H9 (cell line): ENCODE data around the gene C1QA. TPM values are rescaled to one million over a fixed set of nuclear protein-coding genes. Genes with fewer than 3 reads are reported as not detected.

Experiments used
- DNase-seq: peaks from one replicate; pipeline ENCODE4 v3.0.0-alpha.2; 2017
- H2AFZ ChIP-seq: one replicate; pipeline ENCODE4 v1.6.1; 2013; ENCODE audit warnings: mild to moderate bottlenecking, low read length, control low read depth, moderate library complexity
- H2AK5ac ChIP-seq: 2 replicates; pipeline ENCODE4 v1.6.1; 2013; ENCODE audit warnings: low read length, control low read depth, mixed read lengths; ENCODE audit not compliant: insufficient read length
- H2BK120ac ChIP-seq: one replicate; pipeline ENCODE4 v1.6.1; 2013; ENCODE audit warnings: low read depth, mild to moderate bottlenecking, low read length, control low read depth, inconsistent platforms; ENCODE audit not compliant: poor library complexity, severe bottlenecking
- H2BK12ac ChIP-seq: 2 replicates; pipeline ENCODE4 v1.6.1; 2013; ENCODE audit warnings: low read length, control low read depth, mixed read lengths, low read depth; ENCODE audit not compliant: insufficient read length
- H2BK15ac ChIP-seq: 2 replicates; pipeline ENCODE4 v1.6.1; 2013; ENCODE audit warnings: low read depth, low read length, control low read depth
- H2BK20ac ChIP-seq: one replicate; pipeline ENCODE4 v1.6.1; 2013; ENCODE audit warnings: low read depth, mild to moderate bottlenecking, low read length, control low read depth, inconsistent platforms; ENCODE audit not compliant: poor library complexity, severe bottlenecking
- H2BK5ac ChIP-seq: 2 replicates; pipeline ENCODE4 v1.6.1; 2013; ENCODE audit warnings: low read length, control low read depth, mixed read lengths; ENCODE audit not compliant: insufficient read length
- H3K14ac ChIP-seq: 2 replicates; pipeline ENCODE4 v1.6.1; 2013; ENCODE audit warnings: low read length, control low read depth; ENCODE audit not compliant: insufficient read depth
- H3K18ac ChIP-seq: 2 replicates; pipeline ENCODE4 v1.6.1; 2013; ENCODE audit warnings: low read depth, mild to moderate bottlenecking, mixed read lengths, low read length, control low read depth; ENCODE audit not compliant: insufficient read length
- H3K23ac ChIP-seq: 2 replicates; pipeline ENCODE4 v1.6.1; 2013; ENCODE audit warnings: low read length, control low read depth, mixed read lengths, low read depth; ENCODE audit not compliant: insufficient read length
- H3K23me2 ChIP-seq: 2 replicates; pipeline ENCODE4 v1.6.1; 2013; ENCODE audit warnings: low read depth, mild to moderate bottlenecking, mixed read lengths, low read length, control low read depth; ENCODE audit not compliant: insufficient read length, poor library complexity, severe bottlenecking
- H3K27ac ChIP-seq: 2 replicates; pipeline ENCODE4 v1.5.1; 2013; ENCODE audit warnings: low read length, control low read depth, mixed read lengths, low read depth; ENCODE audit not compliant: insufficient read length
- H3K27me3 ChIP-seq: 2 replicates; pipeline ENCODE4 v1.6.1; 2013; ENCODE audit warnings: low read length, control low read depth, inconsistent platforms; ENCODE audit not compliant: insufficient read depth
- H3K4ac ChIP-seq: 2 replicates; pipeline ENCODE4 v1.6.1; 2013; ENCODE audit warnings: low read depth, mild to moderate bottlenecking, control low read depth, inconsistent platforms, low read length, moderate library complexity
- H3K4me1 ChIP-seq: 2 replicates; pipeline ENCODE4 v1.6.1; 2013; ENCODE audit warnings: low read length, control low read depth, inconsistent platforms; ENCODE audit not compliant: insufficient read depth
- H3K4me2 ChIP-seq: 2 replicates; pipeline ENCODE4 v1.6.1; 2013; ENCODE audit warnings: low read length, control low read depth, mixed read lengths; ENCODE audit not compliant: insufficient read length, insufficient read depth
- H3K56ac ChIP-seq: 2 replicates; pipeline ENCODE4 v1.6.1; 2013; ENCODE audit warnings: low read depth, mild to moderate bottlenecking, mixed read lengths, low read length, control low read depth; ENCODE audit not compliant: insufficient read length
- H3K79me1 ChIP-seq: 2 replicates; pipeline ENCODE4 v1.6.1; 2013; ENCODE audit warnings: low read depth, mild to moderate bottlenecking, moderate library complexity, low read length, control low read depth, inconsistent platforms; ENCODE audit not compliant: insufficient read depth, poor library complexity, severe bottlenecking
- H3K79me2 ChIP-seq: 2 replicates; pipeline ENCODE4 v1.6.1; 2013; ENCODE audit warnings: low read length, control low read depth, inconsistent platforms; ENCODE audit not compliant: insufficient read depth
- H3K9ac ChIP-seq: 2 replicates; pipeline ENCODE4 v1.6.1; 2013; ENCODE audit warnings: low read length, control low read depth, mixed read lengths; ENCODE audit not compliant: insufficient read length; ENCODE audit errors: extremely low read depth
- H3K9me3 ChIP-seq: one replicate; pipeline ENCODE4 v1.6.1; 2013; ENCODE audit warnings: low read depth, low read length, inconsistent platforms; ENCODE audit not compliant: control insufficient read depth
- H3T11ph ChIP-seq: one replicate; pipeline ENCODE4 v1.6.1; 2013; ENCODE audit warnings: mild to moderate bottlenecking, low read length, control low read depth, inconsistent platforms
- H4K20me1 ChIP-seq: one replicate; pipeline ENCODE4 v1.6.1; 2013; ENCODE audit not compliant: control insufficient read depth, insufficient read length, insufficient read depth
- H4K5ac ChIP-seq: 2 replicates; pipeline ENCODE4 v1.6.1; 2013; ENCODE audit warnings: low read depth, mild to moderate bottlenecking, mixed read lengths, low read length, control low read depth; ENCODE audit not compliant: insufficient read length
- H4K8ac ChIP-seq: replicated peaks from 2 replicates; pipeline ENCODE4 v1.6.1; 2013; ENCODE audit warnings: low read length, control low read depth, mixed read lengths, low read depth; ENCODE audit not compliant: insufficient read length
- H4K91ac ChIP-seq: 2 replicates; pipeline ENCODE4 v1.6.1; 2013; ENCODE audit warnings: low read depth, mild to moderate bottlenecking, moderate library complexity, mixed read lengths, low read length, control low read depth; ENCODE audit not compliant: insufficient read length
- H3K27ac Mint-ChIP-seq, 3 experiments: 2 replicates in 2 of 3; 3 replicates in 1 of 3; pipeline ENCODE4 v1.8.0; 2020 to 2021; ENCODE audit warnings: mixed read lengths in 3 of 3, mild to moderate bottlenecking in 1 of 3, moderate library complexity in 1 of 3
- H3K27me3 Mint-ChIP-seq: 2 replicates; pipeline ENCODE4 v1.8.0; 2021; ENCODE audit warnings: low read depth, mild to moderate bottlenecking, moderate library complexity, mixed read lengths
- H3K36me3 Mint-ChIP-seq, 3 experiments: 2 replicates in 2 of 3; 3 replicates in 1 of 3; pipeline ENCODE4 v1.8.0; 2020 to 2021; ENCODE audit warnings: low read depth in 3 of 3, mixed read lengths in 3 of 3; ENCODE audit not compliant: insufficient read depth in 1 of 3
- H3K4me1 Mint-ChIP-seq, 2 experiments: 2 replicates each; pipeline ENCODE4 v1.8.0; 2020; ENCODE audit warnings: mixed read lengths in 2 of 2
- H3K4me3 Mint-ChIP-seq, 2 experiments: 2 replicates in 1 of 2; 3 replicates in 1 of 2; pipeline ENCODE4 v1.8.0; 2020 to 2021; ENCODE audit warnings: mild to moderate bottlenecking in 2 of 2, mixed read lengths in 2 of 2, moderate library complexity in 1 of 2
- H3K9me3 Mint-ChIP-seq, 2 experiments: 2 replicates in 1 of 2; 3 replicates in 1 of 2; pipeline ENCODE4 v1.8.0; 2020; ENCODE audit warnings: mild to moderate bottlenecking in 2 of 2, mixed read lengths in 2 of 2, moderate library complexity in 1 of 2
- CTCF ChIP-seq: fragments of 200-600 bp; sonication (generic); conservative IDR thresholded peaks from 3 replicates; pipeline ENCODE4 v1.8.0; 2021; ENCODE audit warnings: antibody characterized with exemption, mild to moderate bottlenecking
- WGBS: extraction: QIAGEN DNeasy Blood & Tissue Kit; methylation state at CpG from one replicate; pipeline ENCODE4 v1.1.7; 2013; ENCODE audit warnings: missing lambda C conversion rate, low lambda C conversion rate, mixed read lengths; ENCODE audit not compliant: insufficient read length; ENCODE audit errors: extremely low coverage; 5-methylcytosine and 5-hydroxymethylcytosine counted together
- total RNA-seq: library from RNA; stranded (reverse); gene quantifications from 2 replicates; pipeline ENCODE4 v1.2.1, GENCODE V29; 2021

Gene C1QA
- total RNA-seq, 1 experiment from 2014 or later = not detected

DNA sequence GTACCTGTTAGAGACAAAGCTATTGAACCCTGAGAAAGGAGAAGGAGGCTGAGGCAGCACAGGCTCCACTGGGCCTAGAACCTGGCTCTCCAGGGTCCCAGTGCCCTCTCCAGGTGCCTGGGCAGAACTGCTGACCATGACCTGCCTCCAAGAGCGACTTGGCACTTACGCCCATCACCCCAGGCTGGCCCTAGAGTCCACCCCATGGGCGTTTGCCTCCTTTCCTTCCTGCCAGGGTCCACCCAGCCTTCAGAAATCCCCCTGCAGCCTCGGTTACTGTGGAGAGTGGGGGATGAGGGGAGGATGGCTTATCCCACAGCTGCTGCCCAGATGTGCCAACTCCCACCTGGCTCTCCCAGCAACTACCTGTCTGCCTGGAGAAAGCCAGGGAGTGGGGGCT is 14.7 kb upstream of the C1QA start:
- no peaks in the 10 kb centered on the region for H3K79me2 ChIP-seq
- no peaks in the 10 kb centered on the region for H4K20me1 ChIP-seq
- no peaks in the 10 kb centered on the region; the same call in 1 of the 2 replicates for H3K4me1 ChIP-seq
- H3K9ac ChIP-seq = no peak overlapping the region
- no peak overlapping the region for H3K27ac ChIP-seq
- H3K4ac ChIP-seq = no peak overlapping the region
- H3K4me2 ChIP-seq = no peak overlapping the region
- no peak overlapping the region for H4K5ac ChIP-seq
- H3K27ac Mint-ChIP-seq = no peak overlapping the region; a peak in 1 of 7 replicates
- no peak overlapping the region for H3T11ph ChIP-seq
- H2BK120ac ChIP-seq = no peak overlapping the region
- H3K4me3 Mint-ChIP-seq = no peak overlapping the region
- H3K36me3 Mint-ChIP-seq = no peaks in the 10 kb centered on the region
- H3K9me3 Mint-ChIP-seq = no peaks in the 10 kb centered on the region
- no peak overlapping the region for H3K14ac ChIP-seq
- H3K56ac ChIP-seq = no peak overlapping the region
- H2BK12ac ChIP-seq = no peak overlapping the region
- H3K79me1 ChIP-seq = no peaks in the 10 kb centered on the region
- H3K27me3 ChIP-seq = no peaks in the 10 kb centered on the region
- H3K23ac ChIP-seq = no peak overlapping the region
- peaks cover 7% of the 10 kb centered on the region for H3K27me3 Mint-ChIP-seq
- H3K18ac ChIP-seq = no peak overlapping the region
- peaks cover 18 to 20% of the 10 kb centered on the region in 2 experiments for H3K4me1 Mint-ChIP-seq
- no peak overlapping the region for H4K8ac ChIP-seq
- no peaks in the 10 kb centered on the region for H3K23me2 ChIP-seq
- DNase-seq = no peak
- no peak overlapping the region for H2AFZ ChIP-seq
- H3K9me3 ChIP-seq = no peaks in the 10 kb centered on the region
- WGBS = no CpG with 5 or more reads among the region's 4 CpGs
- H4K91ac ChIP-seq = no peak overlapping the region
- H2BK5ac ChIP-seq = no peak overlapping the region
- no peak overlapping the region for H2AK5ac ChIP-seq
- TF ChIP-seq CTCF = no peak
- H2BK15ac ChIP-seq = no peak overlapping the region
- H2BK20ac ChIP-seq = no peak overlapping the region
